A549 (cell line): ENCODE measurements around the gene OSGEP.

Source experiments
- CTCF ChIP-seq: fragments of >200 bp; sonication (Bioruptor Twin); formaldehyde crosslinking; IDR thresholded peaks from 3 replicates; pipeline ENCODE4 v1.5.1; 2016
- EP300 ChIP-seq, 2 experiments: fragments of >200 bp; sonication (Bioruptor Twin); formaldehyde crosslinking; IDR thresholded peaks; 2 replicates in 1 of 2; 3 replicates in 1 of 2; pipeline ENCODE4 v1.6.1; 2016 to 2017
- KDM1A ChIP-seq: fragments of 200-600 bp; sonication (generic); IDR thresholded peaks from 2 replicates; pipeline ENCODE4 v1.6.1; 2016; ENCODE audit warnings: low read depth, mild to moderate bottlenecking
- MYC ChIP-seq: IDR thresholded peaks from 2 replicates; pipeline ENCODE4 v1.6.1; 2012; ENCODE audit warnings: mild to moderate bottlenecking, inconsistent platforms, low read length, improper control_type of control experiment, borderline replicate concordance
- POLR2A ChIP-seq: IDR thresholded peaks from 2 replicates; pipeline ENCODE4 v1.6.1; 2012; ENCODE audit warnings: mild to moderate bottlenecking, low read length
- RFX5 ChIP-seq: fragments of 450-650 bp; IDR thresholded peaks from 2 replicates; pipeline ENCODE4 v1.7.1; 2014; ENCODE audit warnings: antibody characterized with exemption, mild to moderate bottlenecking, moderate library complexity
- USF2 ChIP-seq: fragments of 450-650 bp; IDR thresholded peaks from 2 replicates; pipeline ENCODE4 v1.6.1; 2014; ENCODE audit warnings: antibody characterized with exemption

- TF ChIP-seq CTCF (no peak), RFX5 (no peak), USF2 (no peak), POLR2A (no peak), KDM1A (no peak), EP300 (IDR thresholded peaks at IDR 0.05) (no peak), MYC (no peak)
Observed at GRCh38 chr14:20409226-20409625, 45.4 kb downstream of the OSGEP start.
